Activated CD4-positive, alpha-beta memory T cell treated with anti-CD3 and anti-CD28 coated beads for 36 hours (primary cell): Measurements from ENCODE around the gene ZNF3. TPM values are rescaled to one million over a fixed set of nuclear protein-coding genes. Genes with fewer than 3 reads are reported as not detected.

Experiments
- CTCF ChIA-PET: fragments of 350-600 bp; sonication (Branson Sonifier 250); formaldehyde crosslinking; loops from one replicate; lab custom pipeline; 2021; ENCODE audit warnings: antibody characterized with exemption, inconsistent platforms; lab: Charles Lee
- POLR2A ChIA-PET: fragments of 350-600 bp; sonication (Branson Sonifier 250); formaldehyde crosslinking; loops from one replicate; lab custom pipeline; 2021; ENCODE audit warnings: antibody characterized with exemption; lab: Charles Lee
- DNase-seq: peaks from one replicate; pipeline ENCODE4 v3.0.0-alpha.2; 2020
- H3K27ac Mint-ChIP-seq: one replicate; pipeline ENCODE4 v1.8.0; 2021; ENCODE audit warnings: mixed read lengths
- H3K27me3 Mint-ChIP-seq: one replicate; pipeline ENCODE4 v1.8.0; 2021; ENCODE audit warnings: mixed read lengths
- H3K36me3 Mint-ChIP-seq: one replicate; pipeline ENCODE4 v1.8.0; 2021; ENCODE audit warnings: mixed read lengths
- H3K4me1 Mint-ChIP-seq: one replicate; pipeline ENCODE4 v1.8.0; 2021; ENCODE audit warnings: low read depth, mixed read lengths
- H3K4me3 Mint-ChIP-seq: one replicate; pipeline ENCODE4 v1.8.0; 2021; ENCODE audit warnings: mild to moderate bottlenecking, mixed read lengths
- H3K9me3 Mint-ChIP-seq: one replicate; pipeline ENCODE4 v1.8.0; 2021; ENCODE audit warnings: mixed read lengths
- intact Hi-C: fragments of 100-400 bp; cut with micrococcal nuclease; formaldehyde crosslinking; loops from one replicate; pipeline ENCODE4 v1.15.1; 2023
- total RNA-seq, 2 experiments: library from RNA; stranded (reverse); gene quantifications; one replicate each; pipeline ENCODE4 v1.2.3, GENCODE V29; 2021

The ZNF3 gene
- total RNA-seq, 2 experiments from 2014 or later = 18.0 to 18.6 TPM

DNA sequence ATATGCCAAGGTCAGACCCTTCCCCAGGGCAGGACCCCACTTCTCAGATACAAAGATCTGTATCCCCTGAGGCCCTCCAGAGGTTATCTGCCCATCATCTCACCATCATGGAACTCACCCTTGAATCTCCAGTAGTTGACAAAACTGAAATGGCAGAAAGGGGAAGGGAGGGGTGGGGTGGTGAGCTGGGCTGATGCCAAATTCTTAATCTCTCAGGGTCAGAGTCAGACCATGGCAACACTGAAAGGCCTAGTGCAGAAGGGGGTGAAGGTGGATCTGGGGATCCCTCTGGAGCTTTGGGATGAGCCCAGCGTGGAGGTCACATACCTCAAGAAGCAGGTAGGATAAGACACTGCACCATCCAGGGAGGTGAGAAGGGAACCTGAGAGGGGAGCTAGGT lies 41.0 kb upstream of the ZNF3 start:
- Mint-ChIP-seq H3K27ac (peak overlapping the region; percentile 58), H3K4me1 (peaks cover 34% of the 10 kb centered on the region), H3K4me3 (no peak overlapping the region), H3K9me3 (no peaks in the 10 kb centered on the region), H3K36me3 (peaks cover 9% of the 10 kb centered on the region), H3K27me3 (no peaks in the 10 kb centered on the region)
- intact Hi-C loops = no loop called here
- ChIA-PET POLR2A (no interaction called here), CTCF (interaction anchor here (1.3 kb wide), 1 partner anchor 10 kb away, joined by 4 read pairs; no protein-coding TSS in a partner anchor)
- no peak for DNase-seq

DNA sequence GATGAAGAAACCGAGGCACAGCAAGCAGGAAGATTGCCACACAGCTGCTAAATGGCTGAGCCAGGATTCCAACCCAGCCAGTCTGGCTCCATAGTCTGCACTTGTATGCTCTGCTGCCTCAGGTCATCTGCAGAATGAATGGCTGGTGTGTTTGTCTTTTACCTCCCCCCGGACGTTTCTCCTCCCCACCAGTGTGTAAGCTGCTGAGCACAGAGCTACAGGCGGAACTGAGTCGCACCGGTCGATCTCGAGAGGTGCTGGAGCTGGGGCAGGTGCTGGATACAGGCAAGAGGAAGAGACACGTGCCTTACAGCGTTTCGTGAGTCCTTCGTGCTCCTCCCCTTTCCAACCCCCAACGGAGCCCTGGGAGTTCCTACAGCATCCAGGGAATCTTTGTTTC lies 40.5 kb upstream of the ZNF3 start:
- Mint-ChIP-seq H3K36me3 (peaks cover 9% of the 10 kb centered on the region), H3K9me3 (no peaks in the 10 kb centered on the region), H3K4me1 (peaks cover 34% of the 10 kb centered on the region), H3K27ac (no peak overlapping the region), H3K4me3 (no peak overlapping the region), H3K27me3 (no peaks in the 10 kb centered on the region)
- POLR2A ChIA-PET = no interaction called here
- intact Hi-C loops = no loop called here
- CTCF ChIA-PET = interaction anchor here (0.7 to 1.3 kb wide), 3 partner anchors 10 to 143 kb away, joined by 3 to 4 read pairs (median 4); no protein-coding TSS in a partner anchor
- DNase-seq = no peak

DNA sequence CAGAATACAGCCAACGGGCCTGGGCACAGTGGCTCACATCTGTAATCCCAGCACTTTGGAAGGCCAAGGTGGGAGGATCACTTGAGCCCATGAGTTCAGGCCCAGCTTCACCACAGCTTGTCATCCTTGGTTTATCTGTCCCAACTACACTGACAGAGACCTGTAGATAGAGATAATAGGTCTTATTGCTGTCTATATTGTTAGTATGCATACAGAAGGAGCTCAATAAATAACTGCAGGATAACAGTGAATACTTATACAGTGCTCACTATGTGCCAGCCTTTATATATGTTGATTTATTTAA lies 39.2 kb upstream of the ZNF3 start:
- intact Hi-C loops = loop anchor here (1.0 kb wide), 1 partner anchor 39 kb away; the partner anchor contains the start of gene ZNF3
- no peaks in the 10 kb centered on the region for H3K9me3 Mint-ChIP-seq

DNA sequence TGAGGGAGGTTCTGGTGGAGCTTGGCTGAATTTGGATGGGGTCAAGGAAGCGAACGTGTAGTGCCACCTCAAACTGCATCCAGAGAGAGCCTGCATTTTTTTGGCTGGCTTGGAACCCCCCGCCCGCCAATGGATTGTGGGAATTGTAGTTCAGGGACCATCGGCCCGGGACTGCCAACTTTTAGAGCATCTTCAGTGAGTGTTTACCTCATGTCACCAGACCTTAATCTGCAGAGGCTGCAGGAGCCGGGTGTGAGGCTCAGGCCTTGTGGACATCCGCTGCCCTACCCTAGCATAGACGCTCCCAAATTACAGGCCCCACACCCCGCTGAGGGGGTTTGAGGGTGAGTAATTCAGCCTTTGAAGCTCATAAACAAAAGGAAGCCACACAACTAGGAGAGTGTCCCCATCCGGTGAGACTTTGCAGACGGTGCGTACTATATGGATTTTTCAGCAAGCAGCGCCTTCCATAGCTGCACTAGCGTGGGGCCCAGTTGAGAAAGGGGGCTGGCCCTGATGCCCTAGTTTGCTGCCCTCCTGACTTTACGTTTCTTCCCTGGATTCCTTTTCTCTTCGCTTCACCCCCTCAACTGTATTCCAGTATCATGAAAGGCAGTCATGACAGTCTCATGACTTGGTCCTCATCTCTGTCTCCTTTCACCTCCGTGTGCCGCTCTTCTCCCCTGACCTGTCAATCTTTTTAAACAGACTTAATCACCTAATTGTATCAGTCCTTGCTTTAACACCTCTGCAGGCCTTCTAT lies 38.6 kb upstream of the ZNF3 start:
- ChIA-PET POLR2A (interaction anchor here (0.6 to 1.6 kb wide), 4 partner anchors 19 to 778 kb away, joined by 3 to 11 read pairs (median 3); partner anchors contain the start of genes AP4M1, LAMTOR4 and MCM7), CTCF (interaction anchor here (0.5 to 1.6 kb wide), 4 partner anchors 11 to 210 kb away, joined by 3 to 8 read pairs (median 4); partner anchors contain the start of genes GPC2 and MCM7)
- peak overlapping the region; percentile 82 for H3K27ac Mint-ChIP-seq

More for the DNA sequence above, 39.2 kb upstream of the ZNF3 start:
- H3K36me3 Mint-ChIP-seq = peaks cover 7% of the 10 kb centered on the region
- H3K4me3 Mint-ChIP-seq = peak overlapping the region; percentile 95
- ChIA-PET POLR2A (interaction anchor here (1.2 to 1.6 kb wide), 2 partner anchors 19 to 105 kb away, joined by 3 to 11 read pairs; partner anchors contain the start of genes AP4M1 and MCM7), CTCF (interaction anchor here (1.1 to 1.6 kb wide), 3 partner anchors 10 to 57 kb away, joined by 3 to 8 read pairs (median 4); partner anchors contain the start of genes GPC2 and MCM7)
- H3K27me3 Mint-ChIP-seq = no peaks in the 10 kb centered on the region
- peak overlapping the region; percentile 82 for H3K27ac Mint-ChIP-seq
- DNase-seq = peak; percentile 18
- H3K4me1 Mint-ChIP-seq = peaks cover 33% of the 10 kb centered on the region

DNA sequence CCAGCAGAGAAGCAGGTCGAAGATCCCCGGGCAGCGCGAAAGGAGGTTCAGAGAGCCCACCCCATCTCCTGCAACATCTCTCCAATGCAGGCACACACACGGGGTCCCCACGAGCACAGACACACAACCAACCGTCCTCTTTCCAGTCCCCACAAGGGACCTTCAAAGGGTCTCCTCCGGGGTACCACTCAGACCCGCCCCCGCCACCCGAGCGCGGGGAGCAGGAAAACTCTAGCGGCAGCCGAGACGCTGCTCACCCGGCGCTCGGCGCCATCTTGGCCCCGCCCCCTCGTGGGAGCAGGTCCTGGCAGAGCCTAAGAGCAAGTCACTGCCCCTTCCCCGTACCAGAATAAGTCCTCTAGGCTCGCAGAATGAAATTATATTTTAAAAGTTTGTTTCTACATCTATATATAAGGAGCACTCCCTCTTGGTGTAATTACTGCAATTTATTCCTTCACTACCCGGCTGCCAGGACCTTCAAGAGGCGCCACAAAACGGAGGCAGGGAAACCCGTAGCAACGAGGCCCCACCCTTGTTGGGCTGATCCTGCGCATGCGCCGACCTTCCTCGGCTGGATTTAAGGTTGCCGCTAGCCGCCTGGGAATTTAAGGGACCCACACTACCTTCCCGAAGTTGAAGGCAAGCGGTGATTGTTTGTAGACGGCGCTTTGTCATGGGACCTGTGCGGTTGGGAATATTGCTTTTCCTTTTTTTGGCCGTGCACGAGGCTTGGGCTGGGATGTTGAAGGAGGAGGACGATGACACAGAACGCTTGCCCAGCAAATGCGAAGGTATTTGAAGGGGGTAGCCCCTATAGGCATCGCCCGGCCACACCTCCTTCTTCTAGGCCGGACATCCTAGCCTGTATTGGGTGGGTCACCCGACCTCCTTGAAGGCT lies 37.8 kb upstream of the ZNF3 start, which contains the start of the genes CNPY4 and TAF6:
TSS of gene CNPY4 (plus strand) at position 563 of the 898 bp plus-strand sequence. CDS start at position 674, 111 bp downstream.
TSS of gene TAF6 (minus strand) at position 287 of the 898 bp plus-strand sequence. CDS start 5,149 bp downstream, outside the sequence.
- H3K9me3 Mint-ChIP-seq = no peaks in the 10 kb centered on the region
- ChIA-PET CTCF (interaction anchor here (0.5 to 1.6 kb wide), 4 partner anchors 12 to 211 kb away, joined by 3 to 8 read pairs (median 4); partner anchors contain the start of genes GPC2 and MCM7), POLR2A (interaction anchor here (0.6 to 1.6 kb wide), 3 partner anchors 18 to 777 kb away, joined by 3 to 11 read pairs (median 3); partner anchors contain the start of genes AP4M1, LAMTOR4 and MCM7)
- peaks cover 20% of the 10 kb centered on the region for H3K4me1 Mint-ChIP-seq
- peak; percentile 96 for DNase-seq
- peak within 1 kb of the TSS; percentile 95 for H3K4me3 Mint-ChIP-seq
- peaks cover 6% of the 10 kb centered on the region for H3K36me3 Mint-ChIP-seq
- intact Hi-C loops = loop anchor here (1.0 to 2.0 kb wide), 3 partner anchors 8 to 31 kb away; partner anchors contain the start of genes AP4M1, COPS6 and MCM7
- no peaks in the 10 kb centered on the region for H3K27me3 Mint-ChIP-seq
- H3K27ac Mint-ChIP-seq = peak within 1 kb of the TSS; percentile 82

More for the DNA sequence above, 38.6 kb upstream of the ZNF3 start:
- peaks cover 29% of the 10 kb centered on the region for H3K4me1 Mint-ChIP-seq
- no peaks in the 10 kb centered on the region for H3K27me3 Mint-ChIP-seq
- H3K9me3 Mint-ChIP-seq = no peaks in the 10 kb centered on the region
- peaks cover 7% of the 10 kb centered on the region for H3K36me3 Mint-ChIP-seq
- intact Hi-C loops = loop anchor here (1.0 to 2.0 kb wide), 4 partner anchors 7 to 39 kb away; partner anchors contain the start of genes AP4M1, COPS6, MCM7 and ZNF3
- peak overlapping the region; percentile 95 for H3K4me3 Mint-ChIP-seq
- DNase-seq = peak; percentile 85

DNA sequence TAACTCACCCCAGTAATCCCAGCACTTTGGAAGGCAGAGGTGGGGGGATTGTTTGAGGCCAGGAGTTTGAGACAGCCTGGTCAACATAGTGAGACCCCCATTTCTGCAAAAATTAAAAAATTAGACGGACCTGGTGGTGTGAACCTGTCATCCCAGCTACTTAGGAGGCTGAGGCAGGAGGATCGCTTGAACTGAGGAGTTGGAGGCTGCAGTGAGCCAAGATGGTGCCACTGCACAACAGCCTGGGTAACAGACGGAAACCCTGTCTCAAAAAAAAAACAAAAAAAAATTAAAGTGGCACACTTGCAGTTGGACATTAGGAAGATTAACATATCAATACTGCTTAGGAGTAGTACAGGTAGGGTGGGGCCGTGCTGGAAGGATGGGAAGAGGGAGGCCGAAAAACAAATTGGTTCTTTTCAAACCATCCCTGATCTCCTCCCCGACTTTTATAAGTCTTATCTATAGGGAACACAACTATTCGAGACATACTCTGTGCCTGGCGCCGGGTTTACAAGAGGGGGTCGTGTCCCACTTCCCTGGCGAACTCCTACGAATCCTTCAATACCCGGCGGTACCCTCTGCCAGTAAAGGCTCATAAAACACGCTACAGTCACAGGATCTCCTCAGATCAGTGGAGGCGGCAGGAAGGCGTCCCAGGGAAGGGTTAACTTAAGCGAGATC lies 37.0 kb upstream of the ZNF3 start:
- Mint-ChIP-seq H3K4me1 (peaks cover 18% of the 10 kb centered on the region), H3K27ac (peak overlapping the region; percentile 82), H3K27me3 (no peaks in the 10 kb centered on the region), H3K9me3 (no peaks in the 10 kb centered on the region), H3K36me3 (peaks cover 8% of the 10 kb centered on the region), H3K4me3 (peak overlapping the region; percentile 95)
- POLR2A ChIA-PET = interaction anchor here (1.0 kb wide), 1 partner anchor 12 kb away, joined by 3 read pairs; no protein-coding TSS in a partner anchor
- intact Hi-C loops = loop anchor here (1.0 to 2.0 kb wide), 3 partner anchors 9 to 30 kb away; partner anchors contain the start of genes AP4M1, COPS6 and MCM7
- CTCF ChIA-PET = no interaction called here
- no peak for DNase-seq

DNA sequence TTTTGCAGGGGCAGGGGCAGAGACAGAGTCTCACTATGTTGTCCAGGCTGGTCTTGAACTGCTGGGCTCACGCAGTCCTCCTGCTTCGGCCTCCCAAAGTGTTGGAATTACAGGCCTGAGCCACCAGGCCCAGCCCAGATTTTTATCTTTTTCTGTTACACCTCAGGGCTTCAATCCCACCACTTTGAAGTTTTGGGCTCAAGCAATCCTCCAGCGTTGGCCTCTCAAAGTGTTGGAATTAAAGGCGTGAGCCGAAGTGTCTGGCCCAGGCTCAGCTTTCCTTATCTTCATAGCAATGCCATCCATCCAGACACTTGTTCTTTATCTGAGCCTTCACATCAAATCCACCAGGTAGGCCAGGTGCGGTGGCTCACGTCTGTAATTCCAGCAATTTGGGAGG lies 33.5 kb upstream of the ZNF3 start:
- intact Hi-C loops = no loop called here
- no peaks in the 10 kb centered on the region for H3K9me3 Mint-ChIP-seq
- CTCF ChIA-PET = no interaction called here
- POLR2A ChIA-PET = interaction anchor here (1.0 kb wide), 1 partner anchor 14 kb away, joined by 7 read pairs; the partner anchor contains the start of genes AP4M1 and MCM7
- H3K4me3 Mint-ChIP-seq = no peak overlapping the region
- DNase-seq = no peak
- H3K4me1 Mint-ChIP-seq = peaks cover 7% of the 10 kb centered on the region
- no peak overlapping the region for H3K27ac Mint-ChIP-seq
- H3K36me3 Mint-ChIP-seq = peaks cover 29% of the 10 kb centered on the region
- no peaks in the 10 kb centered on the region for H3K27me3 Mint-ChIP-seq

DNA sequence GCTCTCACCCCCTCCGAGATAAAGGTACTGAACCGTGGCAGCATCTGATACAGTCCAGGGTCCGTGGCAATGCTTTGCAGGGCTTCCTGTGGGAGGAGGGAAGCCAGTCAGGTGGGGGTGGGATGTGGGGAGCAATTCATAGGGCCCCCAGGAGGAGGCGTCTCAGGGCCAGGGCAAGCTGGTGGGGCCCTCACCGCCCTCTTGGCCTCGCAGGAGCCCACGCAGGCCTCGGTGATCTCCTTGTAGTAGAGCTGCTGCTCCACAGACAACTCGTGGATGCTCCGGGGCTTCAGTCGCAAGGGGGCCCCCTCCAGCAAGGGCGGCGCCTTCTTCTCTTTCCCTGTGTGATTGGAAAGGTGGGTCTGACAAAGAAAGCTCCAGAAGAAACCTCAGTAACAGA lies 30.4 kb upstream of the ZNF3 start:
- Mint-ChIP-seq H3K27me3 (no peaks in the 10 kb centered on the region), H3K27ac (no peak overlapping the region), H3K36me3 (peaks cover 42% of the 10 kb centered on the region), H3K4me3 (no peak overlapping the region), H3K9me3 (no peaks in the 10 kb centered on the region), H3K4me1 (no peaks in the 10 kb centered on the region)
- ChIA-PET POLR2A (interaction anchor here (1.3 kb wide), 1 partner anchor 11 kb away, joined by 3 read pairs; the partner anchor contains the start of genes AP4M1 and MCM7), CTCF (no interaction called here)
- no peak for DNase-seq
- intact Hi-C loops = no loop called here

DNA sequence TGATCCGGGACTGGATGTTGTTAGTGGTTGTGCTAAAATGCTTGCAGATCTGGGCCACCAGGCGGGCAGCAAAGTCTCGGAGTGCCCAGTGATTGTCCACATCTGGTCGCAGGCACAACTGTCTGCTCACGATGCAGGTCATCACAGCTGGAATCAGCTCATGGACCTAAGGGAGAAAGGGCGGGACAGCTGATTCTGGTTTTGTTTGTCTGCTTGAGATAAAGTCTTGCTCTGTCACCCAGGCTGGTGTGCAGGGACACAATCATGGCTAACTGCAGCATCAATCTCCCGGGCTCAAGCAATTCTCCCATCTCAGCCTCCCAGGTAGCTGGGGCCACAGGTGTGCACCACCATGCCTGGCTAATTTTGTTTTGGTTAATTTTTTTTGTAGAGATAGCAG lies 29.6 kb upstream of the ZNF3 start:
- Mint-ChIP-seq H3K27me3 (no peaks in the 10 kb centered on the region), H3K36me3 (peaks cover 43% of the 10 kb centered on the region), H3K4me3 (no peak overlapping the region), H3K4me1 (no peaks in the 10 kb centered on the region), H3K9me3 (no peaks in the 10 kb centered on the region), H3K27ac (no peak overlapping the region)
- ChIA-PET POLR2A (interaction anchor here (1.3 kb wide), 1 partner anchor 10 kb away, joined by 3 read pairs; the partner anchor contains the start of genes AP4M1 and MCM7), CTCF (interaction anchor here (0.6 kb wide), 1 partner anchor 17 kb away, joined by 5 read pairs; no protein-coding TSS in a partner anchor)
- intact Hi-C loops = no loop called here
- DNase-seq = no peak

DNA sequence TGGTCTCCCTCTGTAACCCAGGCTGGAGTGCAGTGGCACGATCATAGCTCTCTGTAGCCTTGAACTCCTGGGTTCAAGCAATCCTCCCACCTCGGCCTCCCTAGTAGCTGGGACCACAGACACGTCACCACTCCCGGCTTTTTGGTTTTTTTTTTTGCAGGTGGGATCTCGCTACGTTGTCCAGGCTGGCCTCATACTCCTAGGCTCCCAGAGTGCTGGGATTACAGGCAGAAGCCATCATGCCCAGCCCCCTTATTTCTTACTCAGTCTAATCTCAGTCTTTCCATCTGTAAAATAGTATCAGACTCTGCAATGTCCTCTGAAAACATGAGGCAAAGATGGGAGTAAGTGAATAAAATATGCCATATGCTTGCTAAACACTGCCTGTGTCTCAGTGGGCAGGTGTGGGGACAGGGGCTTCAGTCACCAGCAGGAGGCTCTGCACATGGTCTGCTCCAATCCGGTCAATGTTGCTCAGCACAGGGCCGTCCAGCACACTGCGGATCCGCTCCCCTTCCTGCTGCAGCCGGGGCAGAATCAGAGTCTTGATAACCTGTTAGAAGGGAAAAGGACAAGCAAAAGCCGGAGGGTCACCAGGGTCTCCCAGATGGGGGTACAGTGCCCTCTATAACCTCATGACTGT lies 28.1 kb upstream of the ZNF3 start:
- ChIA-PET POLR2A (no interaction called here), CTCF (interaction anchor here (0.7 kb wide), 1 partner anchor 351 kb away, joined by 3 read pairs; no protein-coding TSS in a partner anchor)
- no peaks in the 10 kb centered on the region for H3K4me1 Mint-ChIP-seq
- intact Hi-C loops = no loop called here
- peaks cover 43% of the 10 kb centered on the region for H3K36me3 Mint-ChIP-seq
- DNase-seq = no peak
- H3K27me3 Mint-ChIP-seq = no peaks in the 10 kb centered on the region
- no peak overlapping the region for H3K27ac Mint-ChIP-seq
- no peak overlapping the region for H3K4me3 Mint-ChIP-seq
- no peaks in the 10 kb centered on the region for H3K9me3 Mint-ChIP-seq
